HCT116 (cell line): ENCODE measurements around the gene CDK13. TPM values are rescaled to one million over a fixed set of nuclear protein-coding genes. Genes with fewer than 3 reads are reported as not detected.
A peak's percentile ranks its signal among the peaks of the same experiment; 100 is the strongest.

Experiments
- ATAC-seq: fragments of 200-7000 bp; cut with Tn5 transposase; 2 replicates; pipeline ENCODE4 v1.9.1; 2020; ENCODE audit warnings: mild to moderate bottlenecking, moderate library complexity
- BruUV-seq: library from RNA; stranded (reverse); fragments of 400-500 nt; replicated peaks from 2 replicates; lab custom pipeline; 2021; lab: Mats Ljungman, UMichigan
- CTCF ChIA-PET: fragments of 300-600 bp; sonication (Branson Sonifier 250); formaldehyde crosslinking; loops from one replicate; lab custom pipeline; 2021; ENCODE audit warnings: antibody characterized with exemption; lab: Charles Lee
- POLR2A ChIA-PET: fragments of 300-600, 350-600 bp; sonication (Branson Sonifier 250); formaldehyde crosslinking; loops from one replicate; lab custom pipeline; 2021; ENCODE audit warnings: antibody characterized with exemption; lab: Charles Lee
- RAD21 ChIA-PET, 2 experiments: fragments of 300-600 bp; sonication (Branson Sonifier 250); formaldehyde crosslinking; loops; one replicate each; lab custom pipeline; 2023; ENCODE audit warnings: low total read pairs in 2 of 2; ENCODE audit not compliant: uncharacterized antibody in 2 of 2, unreplicated experiment in 2 of 2, low non-redundant PET in 1 of 2; lab: Charles Lee
- DNase-seq: peaks from one replicate; pipeline ENCODE4 v3.0.0-alpha.2; 2010; ENCODE audit warnings: low read depth, low spot score
- H2AFZ ChIP-seq: fragments of 200-600 bp; shearing (Covaris generic), sonication (generic); 2 replicates; pipeline ENCODE4 v1.6.1; 2017; ENCODE audit warnings: low read depth, mixed run types, mixed read lengths, antibody characterized with exemption, low read length; ENCODE audit not compliant: poor library complexity, severe bottlenecking
- H3K27ac ChIP-seq: 2 replicates; pipeline ENCODE4 v1.5.1; 2012; ENCODE audit warnings: low read depth, low read length
- H3K27me3 ChIP-seq: fragments of 200-600 bp; sonication (generic); 2 replicates; pipeline ENCODE4 v1.6.1; 2016; ENCODE audit warnings: mixed run types, low read length, mixed read lengths; ENCODE audit not compliant: insufficient read depth
- H3K36me3 ChIP-seq, 2 experiments: fragments of 200-500 bp in 1 of 2; fragments of 200-600 bp in 1 of 2; sonication (Bioruptor generic) in 1 of 2; sonication (generic) in 1 of 2; 2 replicates each; pipeline versions ENCODE4 v1.5.1 to v1.6.1; 2014 to 2016; ENCODE audit warnings: low read length in 2 of 2, inconsistent platforms in 1 of 2, mixed read lengths in 1 of 2, mixed run types in 1 of 2; ENCODE audit not compliant: insufficient read depth in 2 of 2, control insufficient read depth in 1 of 2
- H3K4me1 ChIP-seq, 2 experiments: fragments of 200-600 bp in 1 of 2; sonication (generic) in 1 of 2; 2 replicates each; pipeline versions ENCODE4 v1.5.1 to v1.6.1; 2012 to 2017; ENCODE audit warnings: low read length in 2 of 2, inconsistent platforms in 1 of 2, mild to moderate bottlenecking in 1 of 2, mixed read lengths in 1 of 2, mixed run types in 1 of 2, moderate library complexity in 1 of 2; ENCODE audit not compliant: insufficient read depth in 2 of 2, control insufficient read depth in 1 of 2
- H3K4me2 ChIP-seq: fragments of 200-600 bp; sonication (generic); 2 replicates; pipeline ENCODE4 v1.6.1; 2017; ENCODE audit warnings: mixed run types, low read length, mixed read lengths
- H3K4me3 ChIP-seq, 2 experiments: fragments of 200-600 bp in 1 of 2; sonication (generic) in 1 of 2; replicated peaks in 1 of 2; 2 replicates each; pipeline ENCODE4 v1.5.1; 2011 to 2016; ENCODE audit warnings: low read length in 2 of 2, control low read depth in 1 of 2, low read depth in 1 of 2, mild to moderate bottlenecking in 1 of 2, mixed read lengths in 1 of 2, mixed run types in 1 of 2
- H3K79me2 ChIP-seq: fragments of 200-600 bp; sonication (generic); 2 replicates; pipeline ENCODE4 v1.6.1; 2017; ENCODE audit warnings: mild to moderate bottlenecking, mixed run types, low read length, moderate library complexity, mixed read lengths; ENCODE audit not compliant: insufficient read depth
- H3K9ac ChIP-seq: fragments of 200-600 bp; sonication (generic); 2 replicates; pipeline ENCODE4 v1.6.1; 2016; ENCODE audit warnings: low read length, mixed read lengths
- H3K9me2 ChIP-seq: fragments of 200-600 bp; sonication (generic), shearing (Covaris generic); 2 replicates; pipeline ENCODE4 v1.6.1; 2017; ENCODE audit warnings: mixed run types, mild to moderate bottlenecking, moderate library complexity; ENCODE audit not compliant: insufficient read depth
- H3K9me3 ChIP-seq, 2 experiments: fragments of 200-500 bp in 1 of 2; fragments of 200-600 bp in 1 of 2; sonication (Bioruptor generic) in 1 of 2; sonication (generic) in 1 of 2; 2 replicates each; pipeline ENCODE4 v1.6.1; 2014 to 2017; ENCODE audit warnings: low read length in 2 of 2, mixed read lengths in 2 of 2, inconsistent platforms in 1 of 2, low read depth in 1 of 2, mild to moderate bottlenecking in 1 of 2, mixed run types in 1 of 2, moderate library complexity in 1 of 2; ENCODE audit not compliant: control insufficient read depth in 1 of 2, insufficient read depth in 1 of 2
- H4K20me1 ChIP-seq: fragments of 200-600 bp; sonication (generic), shearing (Covaris generic); 2 replicates; pipeline ENCODE4 v1.6.1; 2017; ENCODE audit warnings: mixed run types, mild to moderate bottlenecking, moderate library complexity; ENCODE audit not compliant: insufficient read depth
- CEBPB ChIP-seq: IDR thresholded peaks from 2 replicates; pipeline ENCODE4 v1.6.1; 2012; ENCODE audit warnings: low read depth
- CTCF ChIP-seq, 3 experiments: fragments of 200-600 bp in 1 of 3; sonication (generic) in 1 of 3; IDR thresholded peaks in 2 of 3; conservative IDR thresholded peaks in 1 of 3; 2 replicates each; pipeline ENCODE4 v1.5.1; 2012 to 2017; ENCODE audit warnings: low read depth in 2 of 3, low read length in 2 of 3, antibody characterized with exemption in 1 of 3, borderline replicate concordance in 1 of 3, control low read depth in 1 of 3, mild to moderate bottlenecking in 1 of 3, mixed read lengths in 1 of 3, mixed run types in 1 of 3, moderate library complexity in 1 of 3; ENCODE audit not compliant: insufficient read depth in 1 of 3
- EZH2phosphoT487 ChIP-seq: fragments of 200-600 bp; IDR thresholded peaks from 2 replicates; pipeline ENCODE4 v1.6.1; 2018; ENCODE audit warnings: antibody characterized with exemption, borderline replicate concordance
- FOSL1 ChIP-seq: IDR thresholded peaks from 2 replicates; pipeline ENCODE4 v1.6.1; 2012; ENCODE audit warnings: low read depth
- SIN3A ChIP-seq: IDR thresholded peaks from 2 replicates; pipeline ENCODE4 v1.6.1; 2012; ENCODE audit warnings: low read depth
- SRF ChIP-seq: IDR thresholded peaks from 2 replicates; pipeline ENCODE4 v1.6.1; 2012; ENCODE audit warnings: low read depth
- ZFX ChIP-seq: fragments of 450-650 bp; IDR thresholded peaks from 2 replicates; pipeline ENCODE4 v1.6.1; 2017
- ZNF274 ChIP-seq: fragments of 200-500 bp; sonication (Bioruptor generic); IDR thresholded peaks from 2 replicates; pipeline ENCODE4 v1.6.1; 2014; ENCODE audit warnings: mild to moderate bottlenecking, low read depth, low read length, inconsistent platforms
- intact Hi-C: fragments of 100-400 bp; cut with micrococcal nuclease; formaldehyde crosslinking; loops from 2 replicates; pipeline ENCODE4 v1.10.0; 2022
- total RNA-seq: library from RNA; stranded (reverse); gene quantifications from one replicate; pipeline ENCODE4 v1.2.1, GENCODE V29; 2021; ENCODE audit not compliant: unreplicated experiment
- TF ChIP-seq, protein P1 (sequence below): IDR thresholded peaks from 2 replicates; pipeline ENCODE4 v1.6.1; 2012

CDK13 gene
- total RNA-seq, 1 experiment from 2014 or later: 28.8 TPM

DNA sequence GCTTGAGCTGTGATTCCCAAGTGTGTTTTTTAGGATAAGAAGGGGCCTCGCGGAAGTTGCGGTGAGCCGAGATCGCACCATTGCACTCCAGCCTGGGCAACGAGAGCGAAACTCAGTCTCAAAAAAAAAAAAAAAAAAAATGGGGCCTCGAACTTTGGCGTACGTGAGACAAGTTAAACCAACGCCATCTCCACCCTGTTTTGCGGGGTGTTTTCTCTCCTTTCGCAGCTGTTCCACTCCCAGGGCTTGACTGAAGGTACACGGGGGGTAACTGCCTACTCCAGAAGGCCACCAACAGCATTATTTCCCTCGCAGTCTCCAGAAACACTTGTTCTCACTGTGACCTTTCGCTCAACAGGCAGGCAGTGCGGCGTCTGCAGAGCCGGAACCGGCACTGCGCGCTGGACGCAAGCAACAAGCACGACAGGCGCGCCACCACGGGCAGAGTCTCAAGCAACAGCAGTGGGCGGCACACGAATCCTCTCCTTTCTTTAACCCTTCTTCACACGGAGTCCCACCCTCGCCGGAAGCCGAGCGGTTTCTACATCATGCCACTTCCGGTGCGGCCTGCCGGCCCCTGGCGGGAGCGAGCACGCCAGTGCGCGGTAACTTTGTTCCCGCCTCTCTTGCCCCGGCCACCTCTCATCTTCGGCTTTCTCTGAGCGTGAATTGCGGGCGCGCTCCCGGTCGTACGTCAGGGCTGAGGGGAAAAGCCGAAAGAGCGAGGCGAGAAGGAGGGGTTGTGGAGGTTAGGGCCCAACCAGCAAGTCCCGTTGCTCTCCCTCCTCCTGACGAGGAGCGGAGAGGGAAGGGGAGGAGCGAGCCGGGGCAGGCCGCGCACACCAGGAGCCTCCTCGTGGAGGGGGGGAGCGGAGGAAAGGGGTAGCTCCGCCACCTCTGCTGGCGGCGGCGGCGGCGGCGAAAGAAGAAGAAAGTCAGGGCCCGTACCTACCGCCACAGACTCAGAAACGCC lies 814 bp upstream of the CDK13 start (continued):
- TF ChIP-seq, protein P1, sequence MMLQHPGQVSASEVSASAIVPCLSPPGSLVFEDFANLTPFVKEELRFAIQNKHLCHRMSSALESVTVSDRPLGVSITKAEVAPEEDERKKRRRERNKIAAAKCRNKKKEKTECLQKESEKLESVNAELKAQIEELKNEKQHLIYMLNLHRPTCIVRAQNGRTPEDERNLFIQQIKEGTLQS: no peak
- TF ChIP-seq CTCF (IDR thresholded peaks at IDR 0.05 in 2 of 3, conservative IDR thresholded peaks at IDR 0.05 in 1 of 3; ENCODE audit: borderline replicate concordance in 1 of 3, insufficient read depth in 1 of 3, low read depth in 2 of 3, low read length in 2 of 3): no peak

DNA sequence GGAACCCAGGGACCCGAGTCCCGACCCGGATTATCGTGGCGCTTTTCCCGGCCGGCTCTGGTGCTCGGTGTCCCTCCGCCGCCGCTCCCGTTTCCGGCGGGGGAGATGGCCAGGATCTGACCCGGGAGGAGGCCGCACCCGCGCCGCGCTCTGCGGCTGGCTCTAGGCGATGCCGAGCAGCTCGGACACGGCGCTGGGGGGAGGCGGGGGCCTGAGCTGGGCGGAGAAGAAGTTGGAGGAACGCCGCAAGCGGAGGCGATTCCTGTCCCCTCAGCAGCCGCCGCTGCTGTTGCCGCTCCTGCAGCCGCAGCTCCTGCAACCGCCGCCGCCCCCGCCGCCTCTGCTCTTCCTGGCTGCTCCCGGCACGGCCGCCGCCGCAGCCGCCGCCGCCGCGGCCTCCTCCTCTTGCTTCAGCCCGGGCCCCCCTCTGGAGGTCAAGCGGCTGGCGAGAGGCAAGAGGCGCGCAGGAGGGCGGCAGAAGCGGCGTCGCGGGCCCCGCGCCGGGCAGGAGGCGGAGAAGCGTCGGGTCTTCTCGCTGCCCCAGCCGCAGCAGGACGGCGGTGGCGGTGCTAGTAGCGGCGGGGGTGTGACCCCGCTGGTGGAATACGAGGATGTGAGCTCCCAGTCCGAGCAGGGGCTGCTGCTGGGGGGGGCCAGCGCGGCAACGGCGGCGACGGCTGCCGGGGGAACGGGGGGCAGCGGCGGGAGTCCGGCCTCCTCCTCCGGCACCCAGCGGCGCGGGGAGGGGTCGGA lies 593 bp downstream of the CDK13 start:
- Histone ChIP-seq H4K20me1 (0 out of 2 replicates have a peak, but pooled peaks cover 12% of the 10 kb centered on the region), H3K4me1 (peaks cover 9 to 21% of the 10 kb centered on the region in 2 experiments; a peak in 3 of 4 replicates), H2AFZ (no peak overlapping the region), H3K79me2 (peaks cover 56% of the 10 kb centered on the region), H3K4me3 (peak overlapping the region; percentile 90 to 93), H3K36me3 (no peaks in the 10 kb centered on the region), H3K27me3 (no peaks in the 10 kb centered on the region), H3K9ac (peak overlapping the region; percentile 91), H3K9me3 (no peaks in the 10 kb centered on the region), H3K27ac (peak overlapping the region; percentile 98), H3K9me2 (no peaks in the 10 kb centered on the region), H3K4me2 (peak overlapping the region; percentile 86)
- no TSS peak for BruUV-seq
- POLR2A ChIA-PET: interaction anchor here (1.1 to 1.4 kb wide), 2 partner anchors 54 to 184 kb away, joined by 3 to 4 read pairs; partner anchors contain the start of genes MPLKIP and SUGCT
- DNase-seq: no peak
- intact Hi-C loops: no loop called here
- CTCF ChIA-PET: no interaction called here
- RAD21 ChIA-PET: no interaction called here
- TF ChIP-seq ZNF274 (no peak), SRF (no peak), CEBPB (no peak), EZH2phosphoT487 (no peak), FOSL1 (no peak), ZFX (0 out of 2 replicates have a peak, but pooled peaks have one; percentile 25), SIN3A (peak; percentile 35; the same call in 1 of the 2 replicates)
- TF ChIP-seq, all 23 proteins: peak for 2
- ATAC-seq: peak; percentile 1; the same call in 1 of the 2 replicates
